HG03575 (cell line): ENCODE measurements around the gene ARHGAP9.
A peak's percentile ranks its signal among the peaks of the same experiment; 100 is the strongest.
"Not testable (repeated sequence)": the region's sequence is repeated elsewhere in the genome, so short reads cannot be mapped to it uniquely, and the experiment has no call there.

Experiments used
- ATAC-seq: cut with Tn5 transposase; IDR thresholded peaks from one replicate; pipeline ENCODE4 v1.9.1; 2021; ENCODE audit not compliant: unreplicated experiment, insufficient number of reproducible peaks, low FRiP score; ENCODE audit errors: extremely low read depth

Gene ARHGAP9

DNA sequence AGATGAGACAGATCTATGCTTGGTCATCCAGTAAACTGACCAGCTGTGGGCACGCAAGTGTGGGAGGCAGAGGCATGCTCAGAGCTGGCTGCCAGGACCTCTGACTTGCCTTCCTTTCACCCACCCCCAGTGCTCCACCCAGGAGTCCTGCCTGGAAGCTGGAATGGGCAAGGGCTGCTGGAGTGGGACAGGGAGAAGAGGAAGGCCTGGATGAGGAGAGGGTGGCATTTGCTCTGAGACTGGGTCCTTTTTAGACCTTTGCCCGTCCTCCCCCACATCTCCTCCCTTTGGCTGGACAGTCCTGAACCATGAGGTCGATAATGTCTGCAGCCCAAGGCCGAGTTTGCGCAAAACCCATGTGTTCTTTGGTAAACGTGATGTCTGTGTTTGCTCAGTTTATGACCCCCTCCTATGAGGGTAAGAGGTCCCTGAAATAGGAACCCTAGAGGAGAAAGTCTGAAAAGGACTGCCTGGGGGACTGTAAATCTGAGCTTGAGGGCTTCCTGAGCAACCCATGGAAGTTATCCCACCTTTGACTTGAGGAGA lies 28.4 kb downstream of the ARHGAP9 start:
- ATAC-seq = no peak

DNA sequence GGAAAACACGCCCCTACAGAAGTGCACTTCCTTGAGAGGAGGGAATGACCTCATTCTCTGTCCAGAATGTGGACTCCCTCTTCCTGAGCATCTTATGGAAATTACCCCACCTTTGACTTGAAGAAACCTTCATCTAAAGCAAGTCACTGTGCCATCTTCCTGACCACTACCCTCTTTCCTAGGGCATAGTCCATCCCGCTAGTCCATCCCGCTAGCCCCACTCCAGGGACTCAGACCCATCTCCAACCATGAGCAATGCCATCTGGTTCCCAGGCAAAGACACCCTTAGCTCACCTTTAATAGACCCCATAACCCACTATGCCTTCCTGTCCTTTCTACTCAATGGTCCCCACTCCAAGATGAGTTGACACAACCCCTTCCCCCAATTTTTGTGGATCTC lies 29.6 kb downstream of the ARHGAP9 start:
- ATAC-seq = no peak

DNA sequence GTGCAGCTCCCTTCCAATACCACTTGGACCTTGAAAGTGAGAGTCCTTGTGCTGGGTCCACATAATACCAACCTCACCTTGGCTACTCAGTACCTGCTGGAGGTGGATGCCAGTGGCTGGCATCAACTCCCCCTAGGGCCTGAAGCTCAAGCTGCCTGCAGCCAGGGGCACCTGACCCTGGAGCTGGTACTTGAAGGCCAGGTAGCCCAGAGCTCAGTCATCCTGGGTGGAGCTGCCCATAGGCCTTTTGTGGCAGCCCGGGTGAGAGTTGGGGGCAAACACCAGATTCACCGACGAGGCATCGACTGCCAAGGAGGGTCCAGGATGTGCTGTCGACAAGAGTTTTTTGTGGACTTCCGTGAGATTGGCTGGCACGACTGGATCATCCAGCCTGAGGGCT lies 30.3 kb downstream of the ARHGAP9 start:
- ATAC-seq = no peak

DNA sequence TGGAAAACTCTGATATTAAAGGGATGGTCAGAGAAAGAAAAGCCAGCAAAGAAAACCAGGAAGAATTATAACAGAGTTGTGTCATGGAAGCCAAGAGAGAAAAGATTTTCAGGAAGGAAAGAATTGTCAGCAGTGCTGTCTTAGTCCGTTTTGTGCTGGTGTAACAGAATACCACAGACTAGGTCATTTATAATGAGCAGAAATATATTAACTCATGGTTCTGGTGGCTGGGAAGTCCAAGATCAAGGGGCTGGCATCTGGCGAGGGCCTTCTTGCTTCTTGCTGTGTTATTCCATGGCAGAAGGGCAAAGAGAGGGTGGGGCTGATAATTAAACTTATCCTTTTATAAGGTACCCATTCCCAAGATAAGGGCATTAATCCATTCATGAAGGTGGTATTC lies 31.0 kb downstream of the ARHGAP9 start:
- ATAC-seq = no peak

DNA sequence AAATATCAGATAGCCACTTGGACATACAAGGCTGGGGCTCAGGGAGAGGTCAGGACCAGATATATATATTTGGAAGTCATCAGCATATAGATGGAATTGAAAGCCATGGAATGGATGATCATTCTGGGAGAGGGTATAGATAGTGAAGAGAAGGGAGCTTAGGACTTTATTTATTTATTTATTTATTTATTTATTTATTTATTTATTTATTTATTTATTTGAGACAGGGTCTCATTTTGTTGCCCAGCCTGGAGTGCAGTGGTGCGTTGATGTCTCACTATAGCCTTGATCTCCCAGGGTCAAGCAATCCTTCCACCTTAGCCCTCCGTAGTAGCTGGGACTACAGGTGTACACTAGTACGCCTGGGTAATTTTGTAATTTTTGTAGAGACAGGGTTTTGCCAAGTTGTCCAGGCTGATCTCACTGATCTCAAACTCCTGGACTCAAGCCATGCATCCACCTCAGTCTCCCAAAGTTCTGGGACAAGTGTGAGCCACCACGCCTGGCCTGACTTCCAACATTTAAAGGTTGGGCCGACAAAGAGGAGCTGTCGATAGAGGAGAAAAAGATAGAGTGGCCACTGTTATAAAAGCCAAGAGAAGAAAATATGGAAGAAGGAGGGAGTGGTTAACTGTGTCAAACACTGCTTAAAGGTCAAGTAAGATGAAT lies 33.2 kb downstream of the ARHGAP9 start:
- no peak for ATAC-seq

DNA sequence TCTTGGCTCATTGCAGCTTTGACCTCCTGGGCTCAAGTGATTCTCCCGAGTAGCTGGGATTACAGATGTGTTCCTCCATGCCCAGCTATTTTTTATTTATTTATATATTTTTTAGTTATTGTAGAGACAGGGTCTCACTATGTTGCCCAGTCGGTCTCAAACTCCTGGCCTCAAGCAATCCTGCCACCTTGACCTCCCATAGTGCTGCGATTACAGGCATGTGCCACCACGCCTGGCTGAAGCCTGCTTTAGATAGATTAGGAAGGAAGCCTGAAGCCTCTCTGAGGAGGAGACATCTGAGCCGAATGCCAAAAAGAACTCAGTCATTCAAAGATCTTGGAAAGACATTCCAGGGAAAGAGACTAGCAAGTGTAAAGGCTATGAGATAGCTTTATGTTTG lies 34.9 kb downstream of the ARHGAP9 start:
- no peak for ATAC-seq

DNA sequence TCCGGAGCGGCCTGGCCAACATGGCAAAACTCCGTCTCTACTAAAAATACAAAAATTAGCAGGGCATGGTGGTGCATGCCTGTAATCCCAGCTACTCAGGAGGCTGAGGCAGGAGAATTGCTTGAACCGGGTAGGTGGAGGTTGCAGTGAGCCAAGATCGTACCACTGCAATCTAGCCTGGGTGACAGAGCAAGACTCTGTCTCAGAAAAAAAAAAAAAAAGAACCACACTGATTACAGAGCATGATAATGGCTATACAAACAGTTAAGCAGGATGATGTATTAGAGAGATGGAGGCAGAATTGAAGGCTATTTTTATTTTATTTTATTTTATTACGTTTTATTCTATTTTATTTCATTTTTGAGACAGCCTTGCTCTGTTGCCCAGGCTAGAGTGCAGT lies 35.3 kb downstream of the ARHGAP9 start:
- ATAC-seq = not testable (repeated sequence)

DNA sequence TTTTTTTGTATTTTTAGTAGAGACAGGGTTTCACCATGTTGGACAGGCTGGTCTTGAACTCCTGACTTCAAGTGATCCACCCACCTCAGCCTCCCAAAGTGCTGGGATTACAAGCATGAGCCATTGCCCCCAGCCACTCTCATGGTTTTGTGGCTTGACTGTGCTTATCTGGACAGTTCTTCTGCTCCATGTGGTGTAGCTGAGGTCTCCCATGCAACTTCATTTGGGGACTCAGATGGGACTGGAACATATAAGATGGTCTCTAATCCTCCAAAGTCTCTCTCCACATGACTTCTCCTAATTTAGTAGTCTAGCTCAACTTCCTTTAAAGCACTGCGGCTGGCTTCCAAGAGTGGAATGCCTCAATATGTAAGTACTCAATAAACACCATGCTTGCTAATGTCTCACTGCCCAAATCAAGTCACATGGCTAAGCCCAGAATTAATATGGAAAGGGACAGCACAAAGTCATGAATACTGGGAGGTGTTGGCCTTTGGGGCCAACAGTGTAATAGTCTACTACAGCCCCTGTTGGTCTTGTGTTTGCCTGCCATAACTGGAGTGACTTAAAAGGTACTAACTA lies 37.7 kb downstream of the ARHGAP9 start:
- ATAC-seq = no peak

DNA sequence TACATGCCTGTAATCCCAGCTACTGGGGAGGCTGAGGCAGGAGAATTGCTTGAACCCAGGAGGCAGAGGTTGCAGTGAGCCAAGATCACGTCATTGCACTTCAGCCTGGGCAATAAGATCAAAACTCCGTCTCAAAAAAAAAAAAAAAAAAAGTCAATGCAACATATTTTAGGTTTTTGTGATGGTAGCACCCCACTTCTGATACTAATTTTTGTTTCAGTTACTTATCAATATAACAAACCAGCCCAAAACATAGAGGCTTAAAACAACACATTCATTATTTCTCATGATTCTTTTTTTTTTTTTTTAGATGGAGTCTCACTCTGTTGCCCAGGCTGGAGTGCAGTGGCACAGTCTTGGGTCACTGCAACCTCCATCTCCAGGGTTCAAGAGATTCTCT lies 38.3 kb downstream of the ARHGAP9 start:
- ATAC-seq = not testable (repeated sequence)

DNA sequence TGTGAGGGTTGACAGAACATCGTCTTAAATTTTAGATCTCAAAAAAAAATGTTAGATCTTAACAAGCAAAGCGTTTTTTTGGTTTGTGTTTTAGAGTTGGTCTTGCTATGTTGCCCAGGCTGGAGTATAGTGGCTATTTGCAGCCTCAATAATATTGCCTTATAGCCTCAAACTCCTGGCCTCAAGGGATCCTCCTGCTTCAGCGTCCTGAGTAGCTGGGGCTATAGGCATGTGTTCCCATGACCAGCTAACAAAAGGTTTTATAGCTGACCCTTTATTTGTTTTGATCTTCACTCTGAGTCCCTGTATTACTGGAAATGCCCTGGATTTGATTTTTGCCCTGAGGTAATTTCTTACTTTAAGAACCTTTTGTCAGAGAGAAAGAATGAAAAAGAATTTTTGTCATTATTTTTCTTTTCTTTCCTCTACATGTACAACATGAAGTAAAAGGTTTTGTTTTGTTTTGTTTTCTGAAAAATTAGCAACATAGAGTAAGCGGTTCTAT lies 39.9 kb downstream of the ARHGAP9 start:
- no peak for ATAC-seq

DNA sequence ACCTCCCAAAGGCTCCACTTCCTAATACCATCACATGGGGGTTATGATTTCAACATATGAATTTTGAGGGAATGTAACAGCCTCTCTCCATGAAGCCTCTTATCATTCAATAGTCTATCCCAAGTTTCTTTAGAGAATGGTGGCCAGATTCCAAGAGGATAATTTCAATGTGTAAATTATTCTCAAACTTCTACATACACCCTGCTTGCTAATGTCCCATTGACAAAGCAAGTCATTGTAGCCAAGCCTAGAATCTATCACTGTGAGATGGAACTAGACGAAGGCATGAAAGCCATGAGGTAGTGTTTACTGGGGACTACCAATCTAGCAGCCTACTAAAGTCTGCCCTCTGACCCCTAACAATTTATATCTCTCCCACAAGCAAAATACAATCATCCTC lies 41.3 kb downstream of the ARHGAP9 start:
- no peak for ATAC-seq

DNA sequence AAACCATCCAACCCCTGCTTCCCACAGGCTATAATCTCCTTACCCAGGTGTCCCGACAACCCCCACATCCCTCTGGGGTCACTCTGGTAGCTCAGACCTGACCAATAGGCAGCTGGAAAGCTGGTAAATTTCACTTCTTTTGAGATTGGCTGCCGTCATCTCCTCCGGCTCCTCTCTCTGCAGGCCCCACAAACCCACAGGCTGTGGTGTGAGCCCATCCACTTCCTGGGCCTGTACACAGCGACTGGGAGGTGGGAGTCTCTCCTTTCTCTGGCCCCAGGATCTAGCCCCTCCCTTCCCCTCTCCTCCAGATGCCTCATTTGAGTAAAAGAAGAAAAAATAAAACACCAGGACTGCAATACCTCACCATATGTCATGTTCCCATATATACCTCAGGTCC lies 44.4 kb downstream of the ARHGAP9 start:
- no peak for ATAC-seq

DNA sequence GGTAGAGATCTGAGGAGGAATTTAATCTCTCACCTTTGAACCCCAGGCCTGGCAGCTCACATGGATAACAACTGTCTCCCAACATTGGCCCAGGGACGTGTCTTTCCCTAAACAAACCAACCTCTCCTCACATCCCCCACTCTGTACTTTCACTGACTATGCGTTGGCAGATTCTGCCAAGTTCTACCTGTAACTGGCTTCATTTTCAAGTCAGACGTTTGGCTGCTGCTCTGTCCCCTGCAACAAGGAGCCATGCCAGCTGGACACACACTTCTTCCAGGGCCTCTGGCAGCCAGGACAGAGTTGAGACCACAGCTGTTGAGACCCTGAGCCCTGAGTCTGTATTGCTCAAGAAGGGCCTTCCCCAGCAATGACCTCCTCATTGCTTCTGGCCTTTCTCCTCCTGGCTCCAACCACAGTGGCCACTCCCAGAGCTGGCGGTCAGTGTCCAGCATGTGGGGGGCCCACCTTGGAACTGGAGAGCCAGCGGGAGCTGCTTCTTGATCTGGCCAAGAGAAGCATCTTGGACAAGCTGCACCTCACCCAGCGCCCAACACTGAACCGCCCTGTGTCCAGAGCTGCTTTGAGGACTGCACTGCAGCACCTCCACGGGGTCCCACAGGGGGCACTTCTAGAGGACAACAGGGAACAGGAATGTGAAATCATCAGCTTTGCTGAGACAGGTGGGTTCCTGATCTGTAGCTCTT lies 45.0 kb downstream of the ARHGAP9 start, which contains the start of gene INHBC:
Gene INHBC, plus strand, starts transcription at position 268 of the 707 bp plus-strand sequence. Its CDS starts 103 bp downstream, at position 371.
- no peak for ATAC-seq

DNA sequence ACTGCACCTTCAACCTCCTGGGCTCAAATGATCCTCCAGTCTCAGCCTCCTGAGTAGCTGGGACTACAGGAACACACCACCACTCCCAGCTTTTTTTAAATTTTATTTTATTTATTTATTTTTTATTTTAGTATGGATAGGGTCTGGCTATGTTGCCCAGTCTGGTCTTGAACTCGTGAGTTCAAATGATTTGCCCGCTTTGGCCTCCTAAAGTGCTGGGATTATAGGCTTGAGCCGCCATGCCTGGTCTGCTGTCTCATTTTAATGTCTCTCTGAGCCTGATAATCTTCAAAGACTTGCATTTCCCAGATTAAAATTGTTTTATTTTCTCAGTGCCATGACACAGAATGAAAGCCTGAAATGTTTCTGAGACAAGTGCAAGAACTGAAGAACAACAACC lies 46.3 kb downstream of the ARHGAP9 start:
- ATAC-seq = no peak

DNA sequence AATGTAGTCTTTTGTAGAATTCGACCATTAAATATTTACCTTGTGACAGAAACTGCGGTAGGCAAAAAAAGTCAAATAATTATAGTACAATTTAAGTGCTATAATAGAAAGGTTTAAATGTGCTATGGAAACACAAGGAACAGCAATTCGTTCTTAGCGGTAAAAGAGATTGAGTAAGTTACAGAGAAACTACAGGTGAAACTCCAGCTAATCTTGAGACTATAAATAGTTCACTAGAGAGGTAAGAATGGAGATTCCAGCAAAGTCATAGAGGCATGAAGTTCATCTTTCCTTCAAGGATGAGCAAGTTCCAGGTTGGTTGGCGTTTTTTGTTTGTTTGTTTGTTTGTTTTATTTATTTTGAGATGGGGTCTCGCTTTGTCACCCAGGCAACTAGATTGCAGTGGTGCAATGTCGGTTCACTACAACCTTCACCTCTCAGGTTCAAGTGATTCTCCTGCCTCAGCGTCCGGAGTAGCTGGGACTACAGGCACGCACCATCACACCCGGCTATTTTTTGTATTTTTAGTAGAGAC lies 47.9 kb downstream of the ARHGAP9 start:
- ATAC-seq = no peak

DNA sequence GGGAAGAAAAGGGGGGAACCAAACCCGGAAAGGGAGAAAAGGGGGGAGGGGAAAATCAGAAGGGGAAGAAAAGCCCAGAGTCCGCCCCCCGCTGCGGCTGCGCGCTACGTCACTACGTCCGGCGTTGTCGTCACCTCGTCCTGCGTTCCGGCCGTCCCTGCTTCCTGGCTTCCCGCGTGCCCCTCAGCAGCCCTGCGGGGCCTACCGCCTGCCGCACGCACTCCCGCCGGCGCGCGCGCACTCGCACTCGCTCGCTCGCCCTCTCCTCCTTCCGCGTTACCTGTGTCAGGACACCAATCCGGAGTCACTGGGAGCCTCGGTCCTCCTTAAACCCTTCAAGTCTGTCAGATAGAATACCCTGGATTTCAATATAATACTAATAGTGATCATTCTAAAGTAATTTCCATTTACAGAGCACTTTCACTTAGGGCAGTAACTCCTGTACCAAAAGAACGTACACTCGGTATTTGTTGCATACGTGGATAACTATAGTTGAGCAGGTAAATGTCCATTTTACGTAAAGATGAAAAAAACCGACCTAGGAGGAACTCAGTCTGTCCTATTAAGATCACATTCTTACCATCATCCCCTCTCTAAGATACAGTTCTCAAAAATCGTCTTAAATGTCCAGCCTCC lies 48.6 kb downstream of the ARHGAP9 start, which contains the start of gene R3HDM2:
Gene R3HDM2, minus strand, starts transcription at position 113 of the 636 bp plus-strand sequence. CDS start 120,615 bp downstream, outside the sequence.
- peak; percentile 56 for ATAC-seq

DNA sequence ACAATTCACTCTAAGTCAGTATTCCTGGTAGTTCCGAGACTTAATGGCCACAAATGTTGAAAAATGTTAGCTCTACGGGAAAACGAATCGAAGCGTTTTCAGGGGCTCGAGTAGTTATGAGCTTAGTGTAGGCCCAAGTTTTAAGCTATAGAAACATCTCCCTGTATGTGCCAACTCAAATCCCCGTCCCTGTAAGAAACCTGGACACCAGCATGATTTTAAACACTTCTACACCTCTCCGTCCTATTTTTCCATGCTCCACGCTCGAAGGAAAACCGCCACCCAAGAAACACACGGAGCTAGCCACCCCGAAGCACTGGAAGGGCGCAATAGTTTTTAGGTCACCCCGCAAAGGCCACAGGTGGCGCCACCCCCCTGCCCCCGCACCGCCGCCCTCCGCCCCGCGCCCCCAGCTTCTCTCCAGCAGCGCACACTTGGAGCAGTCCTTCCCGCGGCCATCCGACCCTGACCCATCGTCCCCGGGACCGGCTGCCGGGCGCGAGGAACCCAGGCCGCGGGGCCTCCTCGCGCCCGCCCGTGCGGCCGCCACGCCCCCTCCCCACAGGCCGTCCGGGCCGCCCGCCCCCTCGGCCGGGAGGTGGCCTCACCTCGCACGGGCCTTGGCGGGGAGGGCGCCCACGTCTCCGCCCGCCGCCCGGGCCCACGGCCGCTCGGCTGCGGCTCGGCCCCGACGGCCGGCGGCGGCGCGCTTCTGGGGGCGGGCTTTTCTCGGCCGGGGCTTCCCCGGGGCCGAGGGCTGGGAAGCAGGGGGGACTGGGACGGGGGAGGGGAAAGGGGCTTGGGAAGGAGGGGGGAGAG lies 49.3 kb downstream of the ARHGAP9 start:
- no peak for ATAC-seq

DNA sequence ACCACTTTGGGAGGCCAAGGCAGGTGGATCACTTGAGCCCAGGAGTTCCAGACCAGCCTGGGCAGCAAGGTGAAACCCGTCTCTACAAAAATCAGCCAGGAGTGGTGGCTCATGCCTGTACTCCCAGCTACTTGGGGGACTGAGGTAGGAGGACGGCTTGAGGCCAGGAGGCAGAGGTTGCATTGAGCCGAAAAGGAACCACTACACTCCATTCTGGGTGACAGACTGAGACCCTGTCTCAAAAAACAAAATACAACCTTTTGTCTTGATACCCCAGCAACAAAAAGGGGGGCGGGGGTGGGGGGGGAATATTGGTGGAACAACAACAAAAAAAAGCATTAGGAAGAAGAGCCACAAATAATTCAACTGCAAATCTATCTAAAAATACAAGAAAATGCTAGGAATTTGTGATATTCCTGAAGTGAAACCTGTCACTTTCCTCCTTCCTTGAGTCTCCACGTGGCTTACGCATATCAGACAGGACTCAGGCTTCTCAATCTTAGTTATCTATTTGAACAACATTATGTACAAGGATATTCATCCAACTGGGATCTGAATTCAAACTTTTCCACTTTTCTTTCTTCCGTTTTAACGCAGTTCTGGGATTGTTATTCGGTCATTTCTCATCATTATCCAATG lies 50.1 kb downstream of the ARHGAP9 start:
- ATAC-seq = no peak
